Activated CD4-positive, alpha-beta T cell treated with anti-CD3 and anti-CD28 coated beads for 24 hours (primary cell): Measurements from ENCODE around the gene RSBN1L.

Experiments used
- DNase-seq, 2 donors: peaks; one replicate each; pipeline ENCODE4 v3.0.0-alpha.2; 2020; ENCODE audit warnings: low read depth in 2 of 2

RSBN1L gene

GRCh38 chr7:77729574-77730348 lies 33.5 kb downstream of the RSBN1L start:
- DNase-seq = no peak

GRCh38 chr7:77731716-77732115 lies 35.5 kb downstream of the RSBN1L start:
- no peak for DNase-seq

- DNase-seq = no peak
These were observed 38.6 kb downstream of the RSBN1L start for GRCh38 chr7:77734659-77735421.

GRCh38 chr7:77735457-77735856 lies 39.2 kb downstream of the RSBN1L start:
- no peak for DNase-seq

GRCh38 chr7:77736991-77737390 lies 40.7 kb downstream of the RSBN1L start:
- DNase-seq = no peak

- DNase-seq = no peak
These were observed 42.1 kb downstream of the RSBN1L start for GRCh38 chr7:77738382-77738781.

- DNase-seq = no peak
These were observed 42.6 kb downstream of the RSBN1L start for GRCh38 chr7:77738871-77739270.

GRCh38 chr7:77740257-77740656 lies 44.0 kb downstream of the RSBN1L start:
- DNase-seq = no peak

GRCh38 chr7:77743518-77743917 lies 47.3 kb downstream of the RSBN1L start:
- no peak for DNase-seq

- no peak for DNase-seq
These were observed 49.5 kb downstream of the RSBN1L start for GRCh38 chr7:77745746-77746145.

GRCh38 chr7:77746164-77746823 lies 50.0 kb downstream of the RSBN1L start:
- no peak for DNase-seq

GRCh38 chr7:77746824-77747165 lies 50.5 kb downstream of the RSBN1L start:
- no peak for DNase-seq

GRCh38 chr7:77747178-77747577 lies 50.9 kb downstream of the RSBN1L start:
- DNase-seq = no peak

GRCh38 chr7:77747718-77748117 lies 51.5 kb downstream of the RSBN1L start:
- no peak for DNase-seq

- DNase-seq = no peak
These were observed 55.8 kb downstream of the RSBN1L start for GRCh38 chr7:77752016-77752415.

GRCh38 chr7:77753173-77753572 lies 56.9 kb downstream of the RSBN1L start:
- DNase-seq = no peak

- DNase-seq = no peak
These were observed 61.3 kb downstream of the RSBN1L start for GRCh38 chr7:77757589-77757988.

GRCh38 chr7:77759294-77759889 lies 63.1 kb downstream of the RSBN1L start:
- DNase-seq = peak; percentile 38 to 70

- DNase-seq = no peak
These were observed 64.7 kb downstream of the RSBN1L start for GRCh38 chr7:77760809-77761453.

- DNase-seq = no peak
These were observed 69.2 kb downstream of the RSBN1L start for GRCh38 chr7:77765481-77765880.

- no peak for DNase-seq
These were observed 69.9 kb downstream of the RSBN1L start for GRCh38 chr7:77765906-77766800.
